ENCODE results near the gene RELL1.

RELL1 gene

GRCh38 chr4:37686373-37687193 is at the start of gene RELL1:
RELL1 (minus strand) TSS chr4:37686376; CDS start chr4:37686287, 89 bp downstream.
- DNase-seq (ENCODE audit: low spot score) = peak; percentile 100

GRCh38 chr4:37735578-37735977 is 49.4 kb upstream of the RELL1 start:
- peak; percentile 47 for DNase-seq (ENCODE audit: low spot score)

GRCh38 chr4:37734989-37735388 is 48.8 kb upstream of the RELL1 start:
- DNase-seq (ENCODE audit: low spot score) = no peak

- no peak for DNase-seq (ENCODE audit: low spot score)
These were observed 47.2 kb upstream of the RELL1 start for GRCh38 chr4:37733240-37733867.

GRCh38 chr4:37732526-37733186 is 46.5 kb upstream of the RELL1 start:
- no peak for DNase-seq (ENCODE audit: low spot score)

GRCh38 chr4:37729649-37730004 is 43.5 kb upstream of the RELL1 start:
- no peak for DNase-seq (ENCODE audit: low spot score)

- no peak for DNase-seq (ENCODE audit: low spot score)
These were observed 41.9 kb upstream of the RELL1 start for GRCh38 chr4:37728064-37728463.

GRCh38 chr4:37727635-37728034 is 41.5 kb upstream of the RELL1 start:
- DNase-seq (ENCODE audit: low spot score) = no peak

- peak; percentile 30 for DNase-seq (ENCODE audit: low spot score)
These were observed 40.5 kb upstream of the RELL1 start for GRCh38 chr4:37726666-37727065.

GRCh38 chr4:37725718-37726117 is 39.5 kb upstream of the RELL1 start:
- DNase-seq (ENCODE audit: low spot score) = no peak

- no peak for DNase-seq (ENCODE audit: low spot score)
These were observed 36.9 kb upstream of the RELL1 start for GRCh38 chr4:37723067-37723466.

- no peak for DNase-seq (ENCODE audit: low spot score)
These were observed 35.9 kb upstream of the RELL1 start for GRCh38 chr4:37721995-37722638.

- DNase-seq (ENCODE audit: low spot score) = no peak
These were observed 32.8 kb upstream of the RELL1 start for GRCh38 chr4:37719021-37719420.

GRCh38 chr4:37717576-37717975 is 31.4 kb upstream of the RELL1 start:
- peak; percentile 37 for DNase-seq (ENCODE audit: low spot score)

- no peak for DNase-seq (ENCODE audit: low spot score)
These were observed 29.8 kb upstream of the RELL1 start for GRCh38 chr4:37715889-37716402.

GRCh38 chr4:37710491-37710890 is 24.3 kb upstream of the RELL1 start:
- DNase-seq (ENCODE audit: low spot score) = no peak

GRCh38 chr4:37706032-37706431 is 19.9 kb upstream of the RELL1 start:
- DNase-seq (ENCODE audit: low spot score) = no peak

- no peak for DNase-seq (ENCODE audit: low spot score)
These were observed 19.4 kb upstream of the RELL1 start for GRCh38 chr4:37705571-37705970.

GRCh38 chr4:37699868-37700481 is 13.8 kb upstream of the RELL1 start:
- DNase-seq (ENCODE audit: low spot score) = no peak

GRCh38 chr4:37697566-37697965 is 11.4 kb upstream of the RELL1 start:
- no peak for DNase-seq (ENCODE audit: low spot score)

- DNase-seq (ENCODE audit: low spot score) = no peak
These were observed 7.4 kb upstream of the RELL1 start for GRCh38 chr4:37693450-37694190.
